ENCODE results near the gene PCDHGB4. TPM values are rescaled to one million over a fixed set of nuclear protein-coding genes. Genes with fewer than 3 reads are reported as not detected.
"Not testable (repeated sequence)": the region's sequence is repeated elsewhere in the genome, so short reads cannot be mapped to it uniquely, and the experiment has no call there.

Gene PCDHGB4
- polyA plus RNA-seq, 1 donor from 2014 or later, result 9.3 TPM

GRCh38 chr5:141393267-141393666, 5.8 kb downstream of the PCDHGB4 start:
- Histone ChIP-seq H3K9me3 (ENCODE audit: low read length) (peaks cover 49% of the 10 kb centered on the region), H3K27ac (ENCODE audit: low read length) (no peak overlapping the region), H3F3A (ENCODE audit: insufficient read depth, low read length, poor library complexity, severe bottlenecking) (no peaks in the 10 kb centered on the region), H2AFZ (ENCODE audit: low read depth, low read length) (no peak overlapping the region), H3K36me3 (ENCODE audit: insufficient read depth, low read length) (no peaks in the 10 kb centered on the region), H3K4me3 (ENCODE audit: low read length) (peak overlapping the region; percentile 10), H3K79me2 (replicated peaks; ENCODE audit: insufficient read depth, low read length) (no peaks in the 10 kb centered on the region), H3K9me2 (ENCODE audit: insufficient read depth, low read length) (no peaks in the 10 kb centered on the region), H4K20me1 (ENCODE audit: insufficient read depth) (no peaks in the 10 kb centered on the region), H3K27me3 (ENCODE audit: insufficient read depth, low read depth, low read length) (no peaks in the 10 kb centered on the region), H3K9ac (ENCODE audit: low read length) (no peak overlapping the region), H3K4me2 (ENCODE audit: low read length) (no peak overlapping the region)
- TF ChIP-seq POLR2AphosphoS5 (IDR thresholded peaks at IDR 0.05) (no peak), MXI1 (conservative IDR thresholded peaks at IDR 0.05; ENCODE audit: poor library complexity, severe bottlenecking) (no peak), EP300 (conservative IDR thresholded peaks at IDR 0.05; ENCODE audit: poor library complexity, severe bottlenecking) (no peak), REST (IDR thresholded peaks at IDR 0.05; ENCODE audit: borderline replicate concordance) (no peak)

- H3K79me2 ChIP-seq (replicated peaks; ENCODE audit: insufficient read depth, low read length); H3K4me2 ChIP-seq (ENCODE audit: low read length); H3K27me3 ChIP-seq (ENCODE audit: insufficient read depth, low read depth, low read length); H3K27ac ChIP-seq (ENCODE audit: low read length); H3K4me3 ChIP-seq (ENCODE audit: low read length); H3K9ac ChIP-seq (ENCODE audit: low read length); H3F3A ChIP-seq (ENCODE audit: insufficient read depth, low read length, poor library complexity, severe bottlenecking); H3K9me2 ChIP-seq (ENCODE audit: insufficient read depth, low read length); H3K36me3 ChIP-seq (ENCODE audit: insufficient read depth, low read length); H4K20me1 ChIP-seq (ENCODE audit: insufficient read depth); H2AFZ ChIP-seq (ENCODE audit: low read depth, low read length): not testable (repeated sequence)
- H3K9me3 ChIP-seq (ENCODE audit: low read length), result peaks cover 53% of the 10 kb centered on the region
Observed at GRCh38 chr5:141394401-141395187, 7.1 kb downstream of the PCDHGB4 start.

- not testable (repeated sequence) for H3K27me3 ChIP-seq (ENCODE audit: insufficient read depth, low read depth, low read length); H4K20me1 ChIP-seq (ENCODE audit: insufficient read depth); H2AFZ ChIP-seq (ENCODE audit: low read depth, low read length); H3F3A ChIP-seq (ENCODE audit: insufficient read depth, low read length, poor library complexity, severe bottlenecking); H3K9ac ChIP-seq (ENCODE audit: low read length); H3K27ac ChIP-seq (ENCODE audit: low read length); H3K36me3 ChIP-seq (ENCODE audit: insufficient read depth, low read length); H3K79me2 ChIP-seq (replicated peaks; ENCODE audit: insufficient read depth, low read length); H3K4me2 ChIP-seq (ENCODE audit: low read length); H3K4me3 ChIP-seq (ENCODE audit: low read length); H3K9me2 ChIP-seq (ENCODE audit: insufficient read depth, low read length)
- peaks cover 55% of the 10 kb centered on the region for H3K9me3 ChIP-seq (ENCODE audit: low read length)
Observed at GRCh38 chr5:141397756-141398551, 10.5 kb downstream of the PCDHGB4 start, which contains the start of gene PCDHGB5. PCDHGB5 (plus strand) TSS chr5:141397947; CDS start chr5:141398128, 181 bp downstream.
